HepG2 (cell line): Measurements from ENCODE around the gene KRTAP10-4. TPM values are rescaled to one million over a fixed set of nuclear protein-coding genes. Genes with fewer than 3 reads are reported as not detected.

ENCODE experiments used
- ARHGAP35 ChIP-seq: sonication (generic); formaldehyde crosslinking; IDR thresholded peaks from 2 replicates; pipeline ENCODE4 v1.9.0; 2022; ENCODE audit warnings: mild to moderate bottlenecking, inconsistent platforms, moderate library complexity, missing genetic modification reagents, borderline replicate concordance
- ATM ChIP-seq: fragments of 450-650 bp; IDR thresholded peaks from 2 replicates; pipeline ENCODE4 v1.7.1; 2017; ENCODE audit warnings: mild to moderate bottlenecking, borderline replicate concordance
- ELF3 ChIP-seq: IDR thresholded peaks from 2 replicates; pipeline ENCODE4 v1.6.1; 2016; ENCODE audit warnings: missing genetic modification reagents, missing compliant biosample characterization
- ETV5 ChIP-seq: IDR thresholded peaks from 2 replicates; pipeline ENCODE4 v1.6.1; 2018; ENCODE audit warnings: missing biosample characterization, missing genetic modification reagents, inconsistent platforms, borderline replicate concordance
- GMEB1 ChIP-seq: sonication (generic); formaldehyde crosslinking; IDR thresholded peaks from 2 replicates; pipeline ENCODE4 v1.5.1; 2020; ENCODE audit warnings: missing genetic modification reagents, mild to moderate bottlenecking, borderline replicate concordance
- HINFP ChIP-seq: sonication (generic); formaldehyde crosslinking; IDR thresholded peaks from 2 replicates; pipeline ENCODE4 v1.4.0; 2020; ENCODE audit warnings: low read depth, mild to moderate bottlenecking, missing genetic modification reagents
- KDM5A ChIP-seq: fragments of 200-600 bp; sonication (generic); IDR thresholded peaks from 2 replicates; pipeline ENCODE4 v1.7.0; 2018; ENCODE audit warnings: antibody characterized with exemption, mild to moderate bottlenecking, low read length, borderline replicate concordance
- KLF12 ChIP-seq: sonication (generic); formaldehyde crosslinking; IDR thresholded peaks from 2 replicates; pipeline ENCODE4 v1.4.0; 2020; ENCODE audit warnings: missing genetic modification reagents, borderline replicate concordance
- KMT2A ChIP-seq: sonication (generic); formaldehyde crosslinking; IDR thresholded peaks from 2 replicates; pipeline ENCODE4 v1.4.0; 2020; ENCODE audit warnings: missing genetic modification reagents
- POLR2A ChIP-seq, 2 experiments: IDR thresholded peaks; 2 replicates each; pipeline ENCODE4 v1.6.1; 2011; ENCODE audit warnings: low read depth in 2 of 2, low read length in 2 of 2, mild to moderate bottlenecking in 1 of 2, moderate library complexity in 1 of 2; ENCODE audit not compliant: insufficient read depth in 1 of 2
- RAD21 ChIP-seq: fragments of 450-650 bp; formaldehyde crosslinking; IDR thresholded peaks from 2 replicates; pipeline ENCODE4 v1.5.0; 2020; ENCODE audit warnings: mild to moderate bottlenecking
- RXRB ChIP-seq: IDR thresholded peaks from 2 replicates; pipeline ENCODE4 v1.6.1; 2016; ENCODE audit warnings: borderline replicate concordance, missing genetic modification reagents, missing compliant biosample characterization
- SMARCC2 ChIP-seq: fragments of 450-650 bp; IDR thresholded peaks from 2 replicates; pipeline ENCODE4 v1.6.1; 2017; ENCODE audit warnings: antibody characterized with exemption, mild to moderate bottlenecking
- SMARCE1 ChIP-seq: fragments of 450-650 bp; IDR thresholded peaks from 2 replicates; pipeline ENCODE4 v1.6.1; 2017; ENCODE audit warnings: borderline replicate concordance
- STAG1 ChIP-seq: sonication (generic); formaldehyde crosslinking; IDR thresholded peaks from 2 replicates; pipeline ENCODE4 v1.4.0; 2020; ENCODE audit warnings: missing genetic modification reagents
- TOE1 ChIP-seq: sonication (generic); formaldehyde crosslinking; IDR thresholded peaks from 2 replicates; pipeline ENCODE4 v1.4.0; 2020; ENCODE audit warnings: mild to moderate bottlenecking, missing genetic modification reagents
- ZNF280B ChIP-seq: sonication (generic); formaldehyde crosslinking; IDR thresholded peaks from 2 replicates; pipeline ENCODE4 v1.5.0; 2020; ENCODE audit warnings: missing genetic modification reagents, mild to moderate bottlenecking, borderline replicate concordance
- ZNF33B ChIP-seq: sonication (generic); formaldehyde crosslinking; IDR thresholded peaks from 2 replicates; pipeline ENCODE4 v1.5.1; 2020; ENCODE audit warnings: mild to moderate bottlenecking, missing genetic modification reagents
- ZNF343 ChIP-seq: sonication (generic); formaldehyde crosslinking; IDR thresholded peaks from 2 replicates; pipeline ENCODE4 v1.4.0; 2020; ENCODE audit warnings: mild to moderate bottlenecking, missing genetic modification reagents
- ZNF552 ChIP-seq: sonication (generic); formaldehyde crosslinking; IDR thresholded peaks from 2 replicates; pipeline ENCODE4 v1.9.0; 2022; ENCODE audit warnings: missing genetic modification reagents, mild to moderate bottlenecking, borderline replicate concordance
- ZNF724P ChIP-seq: sonication (generic); formaldehyde crosslinking; IDR thresholded peaks from 2 replicates; pipeline ENCODE4 v1.8.0; 2022; ENCODE audit warnings: missing genetic modification reagents, borderline replicate concordance
- ZNF782 ChIP-seq: sonication (generic); formaldehyde crosslinking; IDR thresholded peaks from 2 replicates; pipeline ENCODE4 v1.4.0; 2020; ENCODE audit warnings: missing genetic modification reagents, mild to moderate bottlenecking, borderline replicate concordance
- ZSCAN25 ChIP-seq: sonication (generic); formaldehyde crosslinking; IDR thresholded peaks from 2 replicates; pipeline ENCODE4 v1.8.0; 2022; ENCODE audit warnings: mild to moderate bottlenecking, missing genetic modification reagents
- ZSCAN9 ChIP-seq: IDR thresholded peaks from 2 replicates; pipeline ENCODE4 v1.6.1; 2016; ENCODE audit warnings: borderline replicate concordance
- polyA plus RNA-seq, 8 experiments: library from polyadenylated mRNA; depleted of rRNA in 3 of 8; stranded (reverse) in 7 of 8; unstranded in 1 of 8; fragments of >200 nt; fragmentation: Illumina TruSeq in 4 of 8; extraction: Trizol in 4 of 8; gene quantifications; 2 replicates each; pipeline versions ENCODE4 v1.2.1 to v1.2.3, GENCODE V29; 2011 to 2016; ENCODE audit warnings: low read depth in 4 of 8, missing spikeins in 1 of 8, mixed read lengths in 1 of 8; ENCODE audit not compliant: insufficient read depth in 1 of 8
- total RNA-seq, 5 experiments: library from RNA; depleted of rRNA; stranded (reverse); fragments of >200 nt; fragmentation: Illumina TruSeq; extraction: Trizol; gene quantifications; 2 replicates each; pipeline ENCODE4 v1.2.3, GENCODE V29; 2016; ENCODE audit warnings: low read depth in 1 of 5

The KRTAP10-4 gene
- total and polyA plus RNA-seq, 2 of the 13 experiments (the other 11 are each of a cell fraction or from before 2014, with no cell fraction given), result not detected

- peak; percentile 78; the same call in 1 of the 2 replicates for TF ChIP-seq ZSCAN25 (CRISPR knock-in tag)
- TF ChIP-seq ZSCAN9, result peak; percentile 68; the same call in 1 of the 2 replicates
- no peak for TF ChIP-seq ZNF33B (CRISPR knock-in tag)
- TF ChIP-seq KDM5A, result no peak
- no peak for TF ChIP-seq ZNF552
- TF ChIP-seq GMEB1 (CRISPR knock-in tag), result peak; percentile 48; the same call in 1 of the 2 replicates
- peak; percentile 52; the same call in 1 of the 2 replicates for TF ChIP-seq TOE1 (CRISPR knock-in tag)
- TF ChIP-seq POLR2A (IDR thresholded peaks at IDR 0.05; ENCODE audit: insufficient read depth in 1 of 2, low read depth in 2 of 2, low read length in 2 of 2), result peak in 1 of 2 experiments; percentile 40; a peak in 1 of 4 replicates
- no peak for TF ChIP-seq ZNF343 (CRISPR knock-in tag)
- peak; percentile 27; the same call in 1 of the 2 replicates for TF ChIP-seq RAD21 (CRISPR knock-in tag)
- no peak for TF ChIP-seq SMARCC2
- TF ChIP-seq ARHGAP35, result no peak
- peak; percentile 75 for TF ChIP-seq ELF3 (CRISPR knock-in tag)
- no peak for TF ChIP-seq ATM
- peak; percentile 91 for TF ChIP-seq ZNF724P (CRISPR knock-in tag)
- peak; percentile 90; the same call in 1 of the 2 replicates for TF ChIP-seq ZNF280B (CRISPR knock-in tag)
- TF ChIP-seq RXRB (CRISPR knock-in tag), result peak; percentile 84; the same call in 1 of the 2 replicates
- peak; percentile 23; the same call in 1 of the 2 replicates for TF ChIP-seq ETV5 (CRISPR knock-in tag)
- peak; percentile 58; the same call in 1 of the 2 replicates for TF ChIP-seq HINFP (CRISPR knock-in tag)
- 0 out of 2 replicates have a peak, but pooled peaks have one; percentile 45 for TF ChIP-seq ZNF782 (CRISPR knock-in tag)
- no peak; the same call in 1 of the 2 replicates for TF ChIP-seq KLF12 (CRISPR knock-in tag)
- TF ChIP-seq STAG1 (CRISPR knock-in tag), result peak; percentile 16; the same call in 1 of the 2 replicates
- TF ChIP-seq SMARCE1, result no peak
- peak; percentile 35; the same call in 1 of the 2 replicates for TF ChIP-seq KMT2A
These were observed 20.3 kb downstream of the KRTAP10-4 start (continued) for GRCh38 chr21:44593598-44594405.
